ENCODE results near the gene MYZAP.

- TF ChIP-seq ZNF780A (CRISPR knock-in tag; IDR thresholded peaks at IDR 0.05) = no peak
- no peak for TF ChIP-seq ZSCAN29 (IDR thresholded peaks at IDR 0.05)
- TF ChIP-seq CEBPZ (IDR thresholded peaks at IDR 0.05; ENCODE audit: borderline replicate concordance, low read depth, low read length) = no peak
- no peak for TF ChIP-seq CTCF (IDR thresholded peaks at IDR 0.05 in 2 of 3, conservative IDR thresholded peaks at IDR 0.05 in 1 of 3; ENCODE audit: insufficient read depth in 2 of 3, low read depth in 1 of 3, low read length in 3 of 3)
- TF ChIP-seq E2F5 (CRISPR knock-in tag; IDR thresholded peaks at IDR 0.05) = no peak
- no peak for TF ChIP-seq FOXM1 (IDR thresholded peaks at IDR 0.05; ENCODE audit: low read depth)
- TF ChIP-seq FOXM1 (CRISPR knock-in tag; IDR thresholded peaks at IDR 0.05; ENCODE audit: low read depth) = no peak
- no peak for TF ChIP-seq REST (IDR thresholded peaks at IDR 0.05; ENCODE audit: borderline replicate concordance)
- no peak for TF ChIP-seq REST (CRISPR knock-in tag; IDR thresholded peaks at IDR 0.05; ENCODE audit: low read depth)
- TF ChIP-seq BRCA1 (IDR thresholded peaks at IDR 0.05) = no peak
- no peak for TF ChIP-seq BRCA1 (CRISPR knock-in tag; IDR thresholded peaks at IDR 0.05)
- TF ChIP-seq MTA3 (IDR thresholded peaks at IDR 0.05; ENCODE audit: borderline replicate concordance) = no peak
- TF ChIP-seq ZNF766 (CRISPR knock-in tag; conservative IDR thresholded peaks at IDR 0.05) = no peak
- TF ChIP-seq POLR2A (conservative IDR thresholded peaks at IDR 0.05) = no peak
- TF ChIP-seq ARID4B (CRISPR knock-in tag; IDR thresholded peaks at IDR 0.05) = no peak
- TF ChIP-seq FOSL1 (tag; conservative IDR thresholded peaks at IDR 0.05) = no peak
- TF ChIP-seq SAP30 (IDR thresholded peaks at IDR 0.05; ENCODE audit: borderline replicate concordance, insufficient read depth, low read depth, low read length, poor library complexity, severe bottlenecking) = no peak
Measured at GRCh38 chr15:57609805-57610529, 18.3 kb downstream of the MYZAP start.
